Measurements from ENCODE around the gene ZAP70. TPM values are rescaled to one million over a fixed set of nuclear protein-coding genes. Genes with fewer than 3 reads are reported as not detected.

Gene ZAP70
- total and polyA plus RNA-seq, 2 donors (not counting 1 experiment from before 2014, with no cell fraction given), result not detected

DNA sequence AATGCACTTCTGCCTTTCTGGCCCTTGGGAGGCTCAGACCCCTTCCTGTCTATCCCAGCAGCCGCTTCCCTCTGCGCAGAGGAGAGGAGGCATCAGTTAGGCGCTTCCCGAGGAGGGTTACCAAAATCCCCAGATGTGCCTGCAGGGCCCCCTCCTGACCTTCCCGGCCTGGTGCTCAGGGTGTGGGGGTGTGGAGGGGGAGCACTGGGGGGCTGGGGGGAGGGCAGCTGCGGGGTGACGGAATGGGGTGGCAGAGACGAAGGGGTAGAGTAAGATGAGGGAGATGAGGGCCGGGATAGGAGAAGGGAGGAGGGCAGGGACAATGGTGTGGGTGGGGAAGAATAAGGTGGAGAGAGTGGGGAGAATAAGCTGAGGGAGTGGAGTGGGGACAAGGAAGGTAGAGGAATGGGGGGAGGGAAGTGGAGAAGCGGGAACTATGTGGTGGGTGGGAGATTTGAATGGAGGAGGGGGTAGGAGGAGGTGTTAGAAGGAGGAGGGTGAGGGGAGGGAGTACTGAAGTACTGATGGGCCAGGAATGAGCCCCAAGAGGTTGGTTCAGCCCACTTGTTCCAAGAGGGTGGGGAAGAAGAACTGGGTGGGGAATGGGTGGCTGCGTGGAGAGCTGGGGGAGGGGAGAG, 6.5 kb upstream of the ZAP70 start:
- H2AFZ ChIP-seq (ENCODE audit: low read length), result no peak overlapping the region
- peaks cover 6% of the 10 kb centered on the region for H3K27me3 ChIP-seq (ENCODE audit: control insufficient read depth, insufficient read depth, low read length)
- no peak overlapping the region for H3K4me2 ChIP-seq (ENCODE audit: extremely low read depth, insufficient read depth, low read length)
- no peaks in the 10 kb centered on the region for H3K36me3 ChIP-seq (ENCODE audit: control insufficient read depth, insufficient read depth, low read length)
- no peaks in the 10 kb centered on the region for H3K4me1 ChIP-seq (ENCODE audit: control insufficient read depth, extremely low read depth, insufficient read depth, low read length)
- H4K20me1 ChIP-seq (ENCODE audit: control insufficient read depth, extremely low read depth, insufficient read depth, low read length), result no peaks in the 10 kb centered on the region
- no peak overlapping the region for H3K4me3 ChIP-seq (replicated peaks in 1 of 4; ENCODE audit: control extremely low read depth in 1 of 4, insufficient read depth in 1 of 4, low read depth in 3 of 4, low read length in 4 of 4)
- no peak overlapping the region for H3K9ac ChIP-seq (ENCODE audit: insufficient read depth, low read length)
- TF ChIP-seq, protein P1, sequence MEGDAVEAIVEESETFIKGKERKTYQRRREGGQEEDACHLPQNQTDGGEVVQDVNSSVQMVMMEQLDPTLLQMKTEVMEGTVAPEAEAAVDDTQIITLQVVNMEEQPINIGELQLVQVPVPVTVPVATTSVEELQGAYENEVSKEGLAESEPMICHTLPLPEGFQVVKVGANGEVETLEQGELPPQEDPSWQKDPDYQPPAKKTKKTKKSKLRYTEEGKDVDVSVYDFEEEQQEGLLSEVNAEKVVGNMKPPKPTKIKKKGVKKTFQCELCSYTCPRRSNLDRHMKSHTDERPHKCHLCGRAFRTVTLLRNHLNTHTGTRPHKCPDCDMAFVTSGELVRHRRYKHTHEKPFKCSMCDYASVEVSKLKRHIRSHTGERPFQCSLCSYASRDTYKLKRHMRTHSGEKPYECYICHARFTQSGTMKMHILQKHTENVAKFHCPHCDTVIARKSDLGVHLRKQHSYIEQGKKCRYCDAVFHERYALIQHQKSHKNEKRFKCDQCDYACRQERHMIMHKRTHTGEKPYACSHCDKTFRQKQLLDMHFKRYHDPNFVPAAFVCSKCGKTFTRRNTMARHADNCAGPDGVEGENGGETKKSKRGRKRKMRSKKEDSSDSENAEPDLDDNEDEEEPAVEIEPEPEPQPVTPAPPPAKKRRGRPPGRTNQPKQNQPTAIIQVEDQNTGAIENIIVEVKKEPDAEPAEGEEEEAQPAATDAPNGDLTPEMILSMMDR (conservative IDR thresholded peaks at IDR 0.05 in 1 of 2, IDR thresholded peaks at IDR 0.05 in 1 of 2; ENCODE audit: low read depth in 1 of 2, low read length in 2 of 2), result no peak
- TF ChIP-seq EZH2 (IDR thresholded peaks at IDR 0.05; ENCODE audit: low read length, missing control alignments), result no peak
- no peak overlapping the region for H3K27ac ChIP-seq (ENCODE audit: insufficient read depth, low read length)
- DNase-seq (ENCODE audit: low read depth in 2 of 2), result no peak
- no peaks in the 10 kb centered on the region for H3K9me3 ChIP-seq (ENCODE audit: control insufficient read depth, insufficient read depth, low read depth, low read length)
- no peaks in the 10 kb centered on the region for H3K79me2 ChIP-seq (ENCODE audit: control insufficient read depth, insufficient read depth, low read length)

DNA sequence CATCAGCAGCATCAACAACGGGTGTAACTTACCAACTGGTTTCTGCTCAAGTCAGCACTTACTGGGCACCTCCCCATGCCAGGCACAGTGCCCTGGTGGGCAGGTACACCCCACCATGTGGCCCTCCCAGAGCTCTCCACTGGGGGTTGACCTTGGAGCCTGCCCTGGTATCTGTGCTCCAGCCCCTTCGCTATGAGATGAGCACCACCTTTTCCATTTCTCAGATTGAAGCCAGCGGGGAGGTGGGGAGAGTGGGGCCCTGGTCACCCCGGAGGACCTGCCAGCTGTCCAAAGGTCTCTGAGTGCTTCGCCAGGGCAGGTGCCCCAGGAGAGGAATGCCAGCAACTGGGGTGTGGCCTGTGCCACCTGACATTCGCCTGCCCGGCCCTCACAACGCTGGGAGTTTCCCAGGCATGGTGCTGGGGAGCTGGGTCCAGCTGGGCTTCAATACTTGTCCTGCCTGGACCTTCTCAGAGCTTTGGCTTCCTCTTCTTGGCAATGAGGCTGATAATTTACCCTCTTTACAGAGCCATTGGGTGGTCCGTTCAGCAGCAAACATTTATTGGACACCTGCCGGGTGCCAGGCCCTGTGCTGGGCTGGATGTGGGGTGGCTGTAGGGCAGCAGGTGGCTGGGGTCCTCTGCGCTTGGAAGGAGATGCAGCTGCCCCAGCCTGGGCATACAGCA, 5.9 kb upstream of the ZAP70 start:
- Histone ChIP-seq H3K4me2 (ENCODE audit: extremely low read depth, insufficient read depth, low read length) (no peak overlapping the region), H3K4me1 (ENCODE audit: control insufficient read depth, extremely low read depth, insufficient read depth, low read length) (no peaks in the 10 kb centered on the region), H3K36me3 (ENCODE audit: control insufficient read depth, insufficient read depth, low read length) (no peaks in the 10 kb centered on the region), H3K27ac (ENCODE audit: insufficient read depth, low read length) (no peak overlapping the region), H3K9ac (ENCODE audit: insufficient read depth, low read length) (no peak overlapping the region), H3K79me2 (ENCODE audit: control insufficient read depth, insufficient read depth, low read length) (no peaks in the 10 kb centered on the region), H4K20me1 (ENCODE audit: control insufficient read depth, extremely low read depth, insufficient read depth, low read length) (no peaks in the 10 kb centered on the region), H2AFZ (ENCODE audit: low read length) (no peak overlapping the region), H3K9me3 (ENCODE audit: control insufficient read depth, insufficient read depth, low read depth, low read length) (no peaks in the 10 kb centered on the region), H3K27me3 (ENCODE audit: control insufficient read depth, insufficient read depth, low read length) (peaks cover 6% of the 10 kb centered on the region), H3K4me3 (replicated peaks in 1 of 4; ENCODE audit: control extremely low read depth in 1 of 4, insufficient read depth in 1 of 4, low read depth in 3 of 4, low read length in 4 of 4) (no peak overlapping the region)
- no peak for DNase-seq (ENCODE audit: low read depth in 2 of 2)
- TF ChIP-seq, protein P1 (conservative IDR thresholded peaks at IDR 0.05 in 1 of 2, IDR thresholded peaks at IDR 0.05 in 1 of 2; ENCODE audit: low read depth in 1 of 2, low read length in 2 of 2), result no peak
- no peak for TF ChIP-seq EZH2 (IDR thresholded peaks at IDR 0.05; ENCODE audit: low read length, missing control alignments)

DNA sequence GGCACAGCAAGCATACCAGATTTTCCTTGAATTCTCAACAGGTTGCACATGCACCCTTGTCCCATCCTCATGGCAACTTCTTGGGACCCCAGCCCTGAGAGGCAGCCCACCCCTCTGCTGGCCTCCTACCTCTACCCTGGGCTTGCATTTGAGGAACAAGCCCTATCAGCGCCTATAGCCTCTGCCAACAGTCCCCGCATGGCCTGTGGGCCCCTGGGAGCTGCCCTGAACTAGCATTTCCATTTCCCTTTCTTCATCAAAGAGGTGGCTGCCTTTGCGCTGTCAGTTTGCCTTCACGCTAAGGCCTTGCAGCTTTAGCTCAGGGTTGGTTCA, 5.4 kb upstream of the ZAP70 start:
- Histone ChIP-seq H3K4me3 (replicated peaks in 1 of 4; ENCODE audit: control extremely low read depth in 1 of 4, insufficient read depth in 1 of 4, low read depth in 3 of 4, low read length in 4 of 4) (no peak overlapping the region), H3K4me2 (ENCODE audit: extremely low read depth, insufficient read depth, low read length) (no peak overlapping the region), H3K9ac (ENCODE audit: insufficient read depth, low read length) (no peak overlapping the region), H4K20me1 (ENCODE audit: control insufficient read depth, extremely low read depth, insufficient read depth, low read length) (no peaks in the 10 kb centered on the region), H2AFZ (ENCODE audit: low read length) (no peak overlapping the region), H3K27ac (ENCODE audit: insufficient read depth, low read length) (no peak overlapping the region), H3K9me3 (ENCODE audit: control insufficient read depth, insufficient read depth, low read depth, low read length) (no peaks in the 10 kb centered on the region), H3K27me3 (ENCODE audit: control insufficient read depth, insufficient read depth, low read length) (peaks cover 6% of the 10 kb centered on the region), H3K36me3 (ENCODE audit: control insufficient read depth, insufficient read depth, low read length) (no peaks in the 10 kb centered on the region), H3K79me2 (ENCODE audit: control insufficient read depth, insufficient read depth, low read length) (no peaks in the 10 kb centered on the region), H3K4me1 (ENCODE audit: control insufficient read depth, extremely low read depth, insufficient read depth, low read length) (no peaks in the 10 kb centered on the region)
- DNase-seq (ENCODE audit: low read depth in 2 of 2), result no peak
- TF ChIP-seq, protein P1 (conservative IDR thresholded peaks at IDR 0.05 in 1 of 2, IDR thresholded peaks at IDR 0.05 in 1 of 2; ENCODE audit: low read depth in 1 of 2, low read length in 2 of 2), result no peak
- TF ChIP-seq EZH2 (IDR thresholded peaks at IDR 0.05; ENCODE audit: low read length, missing control alignments), result no peak

All from fibroblast of lung (primary cell).